Erythroblast (primary cell): Measurements from ENCODE around the gene ZCCHC4.

Experiments
- GATA1 ChIP-seq: IDR thresholded peaks from 2 replicates; pipeline ENCODE4 v1.6.1; 2011; ENCODE audit warnings: low read depth, mild to moderate bottlenecking, control low read depth, low read length, moderate library complexity
- POLR2A ChIP-seq: IDR thresholded peaks from 2 replicates; pipeline ENCODE4 v1.6.1; 2011; ENCODE audit warnings: mild to moderate bottlenecking, low read length

DNA sequence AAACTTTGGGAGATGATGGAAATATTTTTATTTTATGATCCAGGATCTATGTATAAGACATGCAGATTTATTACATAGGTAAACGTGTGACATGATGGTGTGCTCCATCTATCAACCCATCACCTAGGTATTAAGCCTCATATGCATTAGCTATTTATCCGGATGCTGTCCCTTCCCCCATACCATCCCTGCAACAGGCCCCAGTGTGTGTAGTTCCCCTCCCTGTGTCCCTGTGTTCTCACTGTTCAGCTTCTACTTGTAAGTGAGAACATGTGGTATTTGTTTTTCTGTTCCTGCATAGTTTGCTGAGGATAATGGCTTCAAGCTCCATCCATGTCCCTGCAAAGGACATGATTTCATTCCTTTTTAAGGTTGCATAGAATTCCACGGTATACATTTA is 28.1 kb upstream of the ZCCHC4 start:
- TF ChIP-seq POLR2A (no peak), GATA1 (no peak)
